WTC11 (cell line): ENCODE results near the gene RIPPLY3. TPM values are rescaled to one million over a fixed set of nuclear protein-coding genes. Genes with fewer than 3 reads are reported as not detected.

ENCODE experiments used
- ATAC-seq: fragments of 200-7000 bp; cut with Tn5 transposase; 2 replicates; pipeline ENCODE4 v1.10.0; 2021; ENCODE audit warnings: mild to moderate bottlenecking, moderate library complexity
- CTCF ChIA-PET: fragments of 300-600 bp; sonication (Branson Sonifier 250); formaldehyde crosslinking; loops from one replicate; lab custom pipeline; 2021; ENCODE audit warnings: antibody characterized with exemption; lab: Charles Lee
- POLR2A ChIA-PET: fragments of 350-600 bp; sonication (Branson Sonifier 250); formaldehyde crosslinking; loops from one replicate; lab custom pipeline; 2021; ENCODE audit warnings: antibody characterized with exemption; lab: Charles Lee
- DNase-seq: peaks from one replicate; pipeline ENCODE4 v3.0.0; 2021; ENCODE audit warnings: low spot score
- H3K27ac Mint-ChIP-seq: 2 replicates; pipeline ENCODE4 v1.8.0; 2021; ENCODE audit warnings: mixed read lengths
- H3K27me3 Mint-ChIP-seq: 2 replicates; pipeline ENCODE4 v1.8.0; 2021; ENCODE audit warnings: low read depth, mild to moderate bottlenecking, moderate library complexity, mixed read lengths
- H3K36me3 Mint-ChIP-seq: 2 replicates; pipeline ENCODE4 v1.8.0; 2021; ENCODE audit warnings: mixed read lengths
- H3K4me1 Mint-ChIP-seq: 2 replicates; pipeline ENCODE4 v1.8.0; 2022; ENCODE audit warnings: mixed read lengths
- H3K4me3 Mint-ChIP-seq: 2 replicates; pipeline ENCODE4 v1.8.0; 2021; ENCODE audit warnings: mild to moderate bottlenecking, moderate library complexity, mixed read lengths
- H3K9me3 Mint-ChIP-seq: 2 replicates; pipeline ENCODE4 v1.8.0; 2021; ENCODE audit warnings: mixed read lengths
- AFF4 ChIP-seq: sonication (generic); formaldehyde crosslinking; IDR thresholded peaks from 2 replicates; pipeline ENCODE4 v1.8.1; 2023; ENCODE audit warnings: mild to moderate bottlenecking, missing genetic modification reagents, borderline replicate concordance
- AR ChIP-seq: fragments of 250-450 bp; sonication (Bioruptor Pico); IDR thresholded peaks from 2 replicates; pipeline ENCODE4 v1.9.0; 2021; ENCODE audit warnings: mild to moderate bottlenecking
- ATF1 ChIP-seq: sonication (generic); formaldehyde crosslinking; IDR thresholded peaks from 2 replicates; pipeline ENCODE4 v1.8.1; 2023; ENCODE audit warnings: mild to moderate bottlenecking, moderate library complexity, missing genetic modification reagents
- CBFB ChIP-seq: sonication (generic); formaldehyde crosslinking; IDR thresholded peaks from 2 replicates; pipeline ENCODE4 v1.8.1; 2022; ENCODE audit warnings: mild to moderate bottlenecking, low read depth, missing genetic modification reagents
- CTCF ChIP-seq: fragments of 200-600 bp; IDR thresholded peaks from 2 replicates; pipeline ENCODE4 v1.8.0; 2022; ENCODE audit warnings: antibody characterized with exemption
- ESRRA ChIP-seq: sonication (generic); formaldehyde crosslinking; IDR thresholded peaks from 2 replicates; pipeline ENCODE4 v1.8.1; 2022; ENCODE audit warnings: mild to moderate bottlenecking, missing genetic modification reagents, borderline replicate concordance
- HMGXB4 ChIP-seq: sonication (generic); formaldehyde crosslinking; IDR thresholded peaks from 2 replicates; pipeline ENCODE4 v1.8.1; 2023; ENCODE audit warnings: mild to moderate bottlenecking, moderate library complexity, missing genetic modification reagents
- MXD4 ChIP-seq: fragments of 250-450 bp; sonication (Bioruptor Pico); IDR thresholded peaks from 2 replicates; pipeline ENCODE4 v1.8.0; 2021; ENCODE audit warnings: mild to moderate bottlenecking, moderate library complexity, borderline replicate concordance
- MYBL2 ChIP-seq: sonication (generic); formaldehyde crosslinking; IDR thresholded peaks from 2 replicates; pipeline ENCODE4 v1.8.1; 2023; ENCODE audit warnings: mild to moderate bottlenecking, moderate library complexity, missing genetic modification reagents
- NFATC4 ChIP-seq: fragments of 250-450 bp; sonication (Bioruptor Pico); IDR thresholded peaks from 2 replicates; pipeline ENCODE4 v1.9.0; 2021; ENCODE audit warnings: mild to moderate bottlenecking
- NFE2L1 ChIP-seq: sonication (generic); formaldehyde crosslinking; IDR thresholded peaks from 2 replicates; pipeline ENCODE4 v1.8.1; 2023; ENCODE audit warnings: missing genetic modification reagents
- PRRX2 ChIP-seq: fragments of 250-450 bp; sonication (Bioruptor Pico); IDR thresholded peaks from 2 replicates; pipeline ENCODE4 v1.8.0; 2021; ENCODE audit warnings: mild to moderate bottlenecking
- SP1 ChIP-seq: sonication (generic); formaldehyde crosslinking; conservative IDR thresholded peaks from 2 replicates; pipeline ENCODE4 v1.8.1; 2022; ENCODE audit warnings: missing genetic modification reagents
- TEAD4 ChIP-seq: sonication (generic); formaldehyde crosslinking; IDR thresholded peaks from 2 replicates; pipeline ENCODE4 v1.8.0; 2022; ENCODE audit warnings: mild to moderate bottlenecking, missing genetic modification reagents
- USF2 ChIP-seq: sonication (generic); formaldehyde crosslinking; IDR thresholded peaks from 2 replicates; pipeline ENCODE4 v1.8.1; 2023; ENCODE audit warnings: mild to moderate bottlenecking, missing genetic modification reagents, moderate library complexity
- ZNF121 ChIP-seq: sonication (generic); formaldehyde crosslinking; IDR thresholded peaks from 2 replicates; pipeline ENCODE4 v1.8.0; 2023; ENCODE audit warnings: missing genetic modification reagents
- ZNF317 ChIP-seq: sonication (generic); formaldehyde crosslinking; IDR thresholded peaks from 2 replicates; pipeline ENCODE4 v1.8.1; 2023; ENCODE audit warnings: low read depth, mild to moderate bottlenecking, moderate library complexity, missing genetic modification reagents, borderline replicate concordance
- ZNF532 ChIP-seq: fragments of 250-450 bp; sonication (Bioruptor Pico); IDR thresholded peaks from 2 replicates; pipeline ENCODE4 v1.9.0; 2021; ENCODE audit warnings: mild to moderate bottlenecking, borderline replicate concordance
- total RNA-seq: library from RNA; stranded (reverse); gene quantifications from 3 replicates; pipeline ENCODE4 v1.2.3, GENCODE V29; 2021

RIPPLY3 gene
- total RNA-seq, 1 experiment from 2014 or later = 3.5 TPM

- peak; percentile 43; the same call in 1 of the 2 replicates for ATAC-seq
- Mint-ChIP-seq H3K4me3 (no peak overlapping the region), H3K36me3 (no peaks in the 10 kb centered on the region), H3K27me3 (peaks cover 88% of the 10 kb centered on the region), H3K4me1 (peaks cover 21% of the 10 kb centered on the region), H3K9me3 (no peaks in the 10 kb centered on the region), H3K27ac (no peak overlapping the region)
- CTCF ChIA-PET = interaction anchor here (0.8 to 2.0 kb wide), 2 partner anchors 32 to 65 kb away, joined by 3 to 10 read pairs; no protein-coding TSS in a partner anchor
- POLR2A ChIA-PET = no interaction called here
- no peak for DNase-seq
- TF ChIP-seq MXD4 (CRISPR knock-in tag) (no peak), NFATC4 (CRISPR knock-in tag) (no peak), SP1 (CRISPR knock-in tag) (no peak), ZNF532 (CRISPR knock-in tag) (no peak), AFF4 (CRISPR knock-in tag) (no peak), ESRRA (CRISPR knock-in tag) (no peak), HMGXB4 (CRISPR knock-in tag) (no peak), USF2 (CRISPR knock-in tag) (no peak), ATF1 (CRISPR knock-in tag) (no peak), CBFB (CRISPR knock-in tag) (no peak), ZNF317 (CRISPR knock-in tag) (no peak), NFE2L1 (CRISPR knock-in tag) (no peak), PRRX2 (no peak), CTCF (no peak), TEAD4 (CRISPR knock-in tag) (no peak), ZNF121 (CRISPR knock-in tag) (no peak), MYBL2 (CRISPR knock-in tag) (no peak), AR (CRISPR knock-in tag) (no peak)
- TF ChIP-seq, all 79 proteins: peak for 0
Observed at GRCh38 chr21:37041706-37042271, 35.3 kb downstream of the RIPPLY3 start.
